ENCODE measurements around the gene ATAD3A. TPM values are rescaled to one million over a fixed set of nuclear protein-coding genes. Genes with fewer than 3 reads are reported as not detected.
"Not testable (repeated sequence)": the region's sequence is repeated elsewhere in the genome, so short reads cannot be mapped to it uniquely, and the experiment has no call there.

Gene ATAD3A
- total RNA-seq, 1 experiment from 2014 or later = 92.7 TPM

DNA sequence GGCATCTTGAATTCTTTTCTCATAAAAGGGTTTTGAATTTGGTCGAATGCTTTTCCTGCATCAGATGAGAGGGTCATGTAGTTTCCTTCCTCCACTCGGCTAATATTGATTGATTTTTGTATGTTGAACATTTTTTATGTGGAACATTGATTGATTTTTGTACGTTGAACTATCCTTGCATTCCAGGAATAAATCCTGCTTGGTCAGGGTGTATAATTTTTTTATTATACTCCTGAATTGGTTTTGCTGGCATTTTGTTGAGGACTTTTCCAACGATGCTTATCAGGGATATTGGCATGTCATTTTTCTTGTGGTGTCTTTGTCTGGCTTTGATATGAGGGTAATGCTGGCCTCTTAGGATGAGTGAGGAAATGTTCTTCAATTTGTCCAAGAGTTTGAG is 20.0 kb downstream of the ATAD3A start:
- CTCF ChIA-PET = no interaction called here
- Histone ChIP-seq H3K9me3 (ENCODE audit: low read depth, low read length, poor library complexity, severe bottlenecking) (no peaks in the 10 kb centered on the region), H3K4me3 (ENCODE audit: low read depth, low read length, poor library complexity, severe bottlenecking) (no peak overlapping the region), H3K27me3 (replicated peaks; ENCODE audit: insufficient read depth, low read depth, low read length, poor library complexity) (no peaks in the 10 kb centered on the region), H3K4me1 (ENCODE audit: insufficient read depth, low read length, poor library complexity, severe bottlenecking) (no peaks in the 10 kb centered on the region), H3K36me3 (ENCODE audit: insufficient read depth, low read length, poor library complexity, severe bottlenecking) (peaks cover 27% of the 10 kb centered on the region), H3K27ac (ENCODE audit: low read depth, low read length, poor library complexity, severe bottlenecking) (no peak overlapping the region)
- no TSS peak for BruUV-seq (replicated peaks)
- intact Hi-C loops (cut with micrococcal nuclease; ENCODE audit: unreplicated experiment) = no loop called here
- TF ChIP-seq EZH2 (IDR thresholded peaks at IDR 0.05; ENCODE audit: borderline replicate concordance, low read depth, low read length, poor library complexity, severe bottlenecking) (no peak), CTCF (conservative IDR thresholded peaks at IDR 0.05; ENCODE audit: low read depth, low read length) (no peak)
- DNase-seq (ENCODE audit: low spot score) = no peak
- POLR2A ChIA-PET (ENCODE audit: low non-redundant PET) = no interaction called here

DNA sequence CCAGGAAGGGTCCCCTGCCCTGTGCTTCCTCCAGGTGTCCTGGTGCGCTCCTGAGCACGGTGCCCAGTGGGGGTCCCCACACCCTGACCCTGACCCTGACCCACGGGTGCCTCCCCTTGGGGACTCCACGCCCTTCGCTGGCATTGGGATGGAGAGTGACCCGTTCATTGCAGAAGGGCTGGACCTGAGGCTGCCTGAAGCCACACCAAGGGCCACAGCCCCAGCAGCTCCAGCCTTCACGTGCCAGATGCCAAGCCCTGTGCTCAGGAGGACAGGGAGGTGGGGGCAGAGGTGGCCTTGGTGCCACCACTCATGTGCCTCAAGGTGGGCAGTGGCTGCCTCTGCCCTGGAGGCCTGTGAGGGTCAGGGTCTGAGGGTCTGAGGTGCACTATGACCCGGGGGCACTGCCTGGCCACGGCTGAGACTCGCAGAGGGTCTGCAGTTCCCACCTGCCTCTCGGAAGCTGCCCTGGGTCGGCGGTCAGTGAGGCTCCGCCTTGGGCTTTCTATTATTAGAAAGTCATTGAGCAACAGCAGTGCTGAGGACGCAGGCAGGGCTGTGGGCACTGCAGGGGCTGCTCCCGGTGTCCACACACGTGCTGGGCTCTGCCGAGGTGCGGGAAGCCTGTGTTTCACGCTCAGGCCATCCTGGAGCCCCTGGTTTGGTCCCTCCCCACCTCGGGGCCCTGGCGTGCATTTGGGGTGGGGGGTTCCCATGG is 21.4 kb downstream of the ATAD3A start:
- intact Hi-C loops (cut with micrococcal nuclease; ENCODE audit: unreplicated experiment); H3K4me3 ChIP-seq (ENCODE audit: low read depth, low read length, poor library complexity, severe bottlenecking); CTCF ChIA-PET; BruUV-seq (replicated peaks); H3K4me1 ChIP-seq (ENCODE audit: insufficient read depth, low read length, poor library complexity, severe bottlenecking); H3K9me3 ChIP-seq (ENCODE audit: low read depth, low read length, poor library complexity, severe bottlenecking); DNase-seq (ENCODE audit: low spot score); H3K27ac ChIP-seq (ENCODE audit: low read depth, low read length, poor library complexity, severe bottlenecking); H3K27me3 ChIP-seq (replicated peaks; ENCODE audit: insufficient read depth, low read depth, low read length, poor library complexity); POLR2A ChIA-PET (ENCODE audit: low non-redundant PET): not testable (repeated sequence)
- peaks cover 24% of the 10 kb centered on the region for H3K36me3 ChIP-seq (ENCODE audit: insufficient read depth, low read length, poor library complexity, severe bottlenecking)

- BruUV-seq (replicated peaks); DNase-seq (ENCODE audit: low spot score); H3K27ac ChIP-seq (ENCODE audit: low read depth, low read length, poor library complexity, severe bottlenecking); POLR2A ChIA-PET (ENCODE audit: low non-redundant PET); H3K4me3 ChIP-seq (ENCODE audit: low read depth, low read length, poor library complexity, severe bottlenecking); H3K27me3 ChIP-seq (replicated peaks; ENCODE audit: insufficient read depth, low read depth, low read length, poor library complexity); H3K9me3 ChIP-seq (ENCODE audit: low read depth, low read length, poor library complexity, severe bottlenecking); intact Hi-C loops (cut with micrococcal nuclease; ENCODE audit: unreplicated experiment); CTCF ChIA-PET; H3K4me1 ChIP-seq (ENCODE audit: insufficient read depth, low read length, poor library complexity, severe bottlenecking): not testable (repeated sequence)
- H3K36me3 ChIP-seq (ENCODE audit: insufficient read depth, low read length, poor library complexity, severe bottlenecking) = peaks cover 20% of the 10 kb centered on the region
Observed at GRCh38 chr1:1533894-1534291, 21.9 kb downstream of the ATAD3A start.

GRCh38 chr1:1534401-1535154 is 22.6 kb downstream of the ATAD3A start:
- Histone ChIP-seq H3K27me3 (replicated peaks; ENCODE audit: insufficient read depth, low read depth, low read length, poor library complexity) (no peaks in the 10 kb centered on the region), H3K27ac (ENCODE audit: low read depth, low read length, poor library complexity, severe bottlenecking) (no peak overlapping the region), H3K4me3 (ENCODE audit: low read depth, low read length, poor library complexity, severe bottlenecking) (no peak overlapping the region), H3K9me3 (ENCODE audit: low read depth, low read length, poor library complexity, severe bottlenecking) (no peaks in the 10 kb centered on the region), H3K36me3 (ENCODE audit: insufficient read depth, low read length, poor library complexity, severe bottlenecking) (peaks cover 14% of the 10 kb centered on the region), H3K4me1 (ENCODE audit: insufficient read depth, low read length, poor library complexity, severe bottlenecking) (no peaks in the 10 kb centered on the region)
- ChIA-PET CTCF (no interaction called here), POLR2A (ENCODE audit: low non-redundant PET) (no interaction called here)
- BruUV-seq (replicated peaks) = no TSS peak
- no peak for DNase-seq (ENCODE audit: low spot score)
- intact Hi-C loops (cut with micrococcal nuclease; ENCODE audit: unreplicated experiment) = no loop called here
- TF ChIP-seq CTCF (conservative IDR thresholded peaks at IDR 0.05; ENCODE audit: low read depth, low read length) = no peak
- TF ChIP-seq EZH2 (IDR thresholded peaks at IDR 0.05; ENCODE audit: borderline replicate concordance, low read depth, low read length, poor library complexity, severe bottlenecking) = no peak
